Cardiac muscle cell (in vitro differentiated cells and primary cell): Measurements from ENCODE around the gene PIGQ. TPM values are rescaled to one million over a fixed set of nuclear protein-coding genes. Genes with fewer than 3 reads are reported as not detected.

Source experiments
- DNase-seq, 2 donors: peaks; one replicate each; pipeline versions ENCODE4 v3.0.0 to v3.0.0-alpha.2; 2010 to 2017; ENCODE audit warnings: low read depth in 1 of 2, low spot score in 1 of 2
- H3K27ac ChIP-seq: fragments of 200-600 bp; sonication (generic); 2 replicates; pipeline ENCODE4 v1.5.1; 2016
- H3K27me3 ChIP-seq: fragments of 200-600 bp; sonication (generic); 2 replicates; pipeline ENCODE4 v1.6.0; 2016; ENCODE audit warnings: control low read depth
- H3K36me3 ChIP-seq: fragments of 200-600 bp; sonication (generic); 2 replicates; pipeline ENCODE4 v1.5.1; 2016; ENCODE audit warnings: control low read depth
- H3K4me1 ChIP-seq: fragments of 200-600 bp; sonication (generic); 2 replicates; pipeline ENCODE4 v1.8.1; 2017; ENCODE audit warnings: low read depth, mild to moderate bottlenecking, mixed run types
- H3K4me3 ChIP-seq: fragments of 200-600 bp; sonication (generic); 2 replicates; pipeline ENCODE4 v1.5.1; 2016; ENCODE audit warnings: mild to moderate bottlenecking
- H3K9me3 ChIP-seq: fragments of 200-600 bp; sonication (generic); 2 replicates; pipeline ENCODE4 v1.5.1; 2017; ENCODE audit warnings: low read depth, mild to moderate bottlenecking, control low read depth
- CTCF ChIP-seq: IDR thresholded peaks from 2 replicates; pipeline ENCODE4 v1.5.1; 2012; ENCODE audit warnings: low read depth, mild to moderate bottlenecking, low read length
- polyA plus RNA-seq: library from polyadenylated mRNA; unstranded; fragments of >200 nt; fragmentation: Nextera tagmentation; extraction: Ambion mirVana; gene quantifications from 2 replicates; pipeline ENCODE4 v1.2.1, GENCODE V29; 2016
- total RNA-seq: library from RNA; depleted of rRNA; stranded (reverse); fragments of >200 nt; gene quantifications from 2 replicates; pipeline ENCODE4 v1.2.3, GENCODE V29; 2016

PIGQ gene
- total and polyA plus RNA-seq, 2 experiments from 2014 or later, result 110 to 124 TPM

DNA sequence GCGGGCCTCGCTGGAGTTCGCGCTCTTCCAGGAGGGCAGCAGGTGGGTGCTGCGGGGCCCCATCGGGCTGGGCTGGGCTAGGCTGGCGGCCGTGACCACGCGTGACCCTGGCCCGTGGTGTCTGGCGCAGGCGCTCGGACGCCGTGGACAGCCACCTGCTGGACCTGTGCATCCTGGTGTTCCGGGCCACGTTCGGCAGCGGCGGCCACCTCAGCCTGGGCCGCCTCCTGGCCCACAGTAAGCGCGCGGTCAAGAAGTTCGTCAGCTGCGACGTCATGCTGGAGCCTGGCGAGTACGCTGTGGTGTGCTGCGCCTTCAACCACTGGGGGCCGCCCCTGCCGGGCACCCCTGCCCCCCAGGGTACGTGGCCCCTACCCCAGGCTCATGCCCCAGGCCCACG is 17.6 kb upstream of the PIGQ start:
- H3K9me3 ChIP-seq, result no peaks in the 10 kb centered on the region
- no peak for DNase-seq
- TF ChIP-seq CTCF, result no peak
- no peak overlapping the region for H3K4me3 ChIP-seq
- H3K27ac ChIP-seq, result no peak overlapping the region
- peaks cover 10% of the 10 kb centered on the region for H3K36me3 ChIP-seq
- no peaks in the 10 kb centered on the region for H3K4me1 ChIP-seq
- H3K27me3 ChIP-seq, result no peaks in the 10 kb centered on the region

DNA sequence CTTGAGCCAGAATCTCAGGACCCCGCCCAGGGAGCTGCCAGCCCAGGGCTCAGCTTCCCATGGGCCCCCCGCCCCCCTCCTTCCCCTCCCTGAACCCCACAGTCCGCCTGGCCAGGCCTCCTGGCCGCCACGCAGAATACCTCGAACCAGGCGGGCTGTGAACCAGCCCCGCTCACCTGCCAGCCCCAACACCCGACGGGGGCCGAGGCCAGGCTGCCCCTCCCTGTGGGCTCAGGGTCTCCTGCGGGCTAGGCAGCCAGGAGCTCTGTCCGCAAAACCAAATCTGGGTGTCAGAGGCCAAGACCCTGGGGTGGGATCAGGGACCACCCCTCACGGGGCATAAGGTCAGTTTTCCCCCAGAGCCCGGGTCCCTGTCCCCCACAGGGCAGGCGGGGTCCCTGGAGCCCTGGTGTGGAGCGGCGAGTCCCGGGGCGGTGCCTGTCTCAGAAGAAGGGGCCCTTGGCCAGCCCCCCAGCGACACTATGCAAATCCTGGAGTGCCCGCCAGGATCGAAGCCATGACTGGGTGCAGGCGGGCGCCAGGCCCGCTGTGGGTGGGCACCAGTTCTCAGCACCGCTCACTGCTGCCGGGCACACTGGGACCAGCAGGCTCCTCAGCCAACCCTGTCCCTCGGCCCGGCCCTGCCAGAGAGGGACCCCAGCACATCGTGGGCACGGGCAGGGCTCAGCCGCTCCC is 16.0 kb upstream of the PIGQ start:
- no peak for DNase-seq

GRCh38 chr16:554297-554621 is 15.5 kb upstream of the PIGQ start:
- TF ChIP-seq CTCF, result no peak
- Histone ChIP-seq H3K27ac (no peak overlapping the region), H3K9me3 (no peaks in the 10 kb centered on the region), H3K27me3 (peaks cover 11% of the 10 kb centered on the region), H3K4me1 (no peaks in the 10 kb centered on the region), H3K4me3 (no peak overlapping the region), H3K36me3 (peaks cover 6% of the 10 kb centered on the region)
- no peak for DNase-seq

More for the DNA sequence above, 16.0 kb upstream of the PIGQ start:
- Histone ChIP-seq H3K27ac (no peak overlapping the region), H3K9me3 (no peaks in the 10 kb centered on the region), H3K4me1 (no peaks in the 10 kb centered on the region), H3K27me3 (peaks cover 6% of the 10 kb centered on the region), H3K4me3 (no peak overlapping the region), H3K36me3 (peaks cover 6% of the 10 kb centered on the region)
- no peak for TF ChIP-seq CTCF

DNA sequence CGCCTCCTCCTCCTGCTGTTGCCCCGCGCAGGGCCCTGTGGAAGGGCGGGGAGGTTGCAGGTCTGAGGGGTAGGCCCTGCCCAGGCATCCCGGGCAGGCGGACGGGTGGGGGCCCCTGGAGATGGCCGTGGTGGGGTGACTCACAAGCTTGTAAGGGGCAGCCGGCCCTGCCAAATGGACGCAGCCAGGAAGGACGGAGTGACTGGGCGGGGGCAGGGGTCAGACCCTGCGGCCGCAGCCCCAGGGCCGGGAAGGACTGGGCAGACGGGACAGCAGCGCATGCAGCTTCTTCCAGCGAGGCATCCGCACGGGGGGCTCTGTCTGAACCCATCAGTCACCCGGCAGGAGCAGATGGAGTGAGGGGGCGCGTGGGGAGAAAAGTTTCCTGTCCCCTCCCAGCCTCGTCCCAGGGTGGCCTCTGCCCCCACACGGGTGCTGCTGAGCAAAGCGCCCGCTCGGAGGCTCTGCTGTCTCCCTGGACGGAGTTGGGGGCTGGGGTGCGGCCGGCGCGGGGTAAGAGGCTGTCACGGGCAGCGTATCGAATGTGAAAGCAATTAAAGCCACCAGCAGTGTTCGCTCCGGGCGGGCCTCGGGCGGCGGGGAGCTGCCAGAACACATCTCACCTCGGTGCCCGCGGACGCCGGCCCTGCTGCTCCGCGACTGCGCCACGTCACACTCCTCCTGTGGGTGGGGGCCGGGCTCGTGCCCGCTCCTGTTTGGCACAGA is 15.0 kb upstream of the PIGQ start:
- TF ChIP-seq CTCF, result no peak
- peak in 1 of 2 donors; percentile 37 for DNase-seq
- no peaks in the 10 kb centered on the region for H3K4me1 ChIP-seq
- no peak overlapping the region for H3K4me3 ChIP-seq
- no peaks in the 10 kb centered on the region for H3K9me3 ChIP-seq
- H3K27ac ChIP-seq, result no peak overlapping the region
- peaks cover 17% of the 10 kb centered on the region for H3K27me3 ChIP-seq
- peaks cover 1% of the 10 kb centered on the region for H3K36me3 ChIP-seq

- Histone ChIP-seq H3K4me1 (no peaks in the 10 kb centered on the region), H3K27me3 (peaks cover 27% of the 10 kb centered on the region), H3K9me3 (no peaks in the 10 kb centered on the region), H3K27ac (no peak overlapping the region), H3K36me3 (no peaks in the 10 kb centered on the region), H3K4me3 (no peak overlapping the region)
- no peak for TF ChIP-seq CTCF
- no peak for DNase-seq
These were observed 14.0 kb upstream of the PIGQ start for GRCh38 chr16:555528-556473.
